ENCODE results near the gene INSM1.

- no peak for TF ChIP-seq CTCF (IDR thresholded peaks at IDR 0.05)
- no peak for TF ChIP-seq POLR2A (IDR thresholded peaks at IDR 0.05)
Observed at GRCh38 chr20:20409331-20409730, 41.4 kb downstream of the INSM1 start.

Measured in vagina (tissue), 2 donors.